Activated naive CD4-positive, alpha-beta T cell treated with anti-CD3 and anti-CD28 coated beads, Interleukin-2, amount 10 ng/mL, durations not matched to agents 7 days and 5 days (primary cell): ENCODE measurements around the gene IRGC.

Experiments
- CTCF ChIA-PET: fragments of 350-600 bp; sonication (Branson Sonifier 250); formaldehyde crosslinking; loops from one replicate; lab custom pipeline; 2021; ENCODE audit warnings: antibody characterized with exemption; lab: Charles Lee
- DNase-seq: peaks from one replicate; pipeline ENCODE4 v3.0.0-alpha.2; 2020
- H3K27ac Mint-ChIP-seq: one replicate; pipeline ENCODE4 v1.8.0; 2021; ENCODE audit warnings: mild to moderate bottlenecking, moderate library complexity, mixed read lengths
- H3K27me3 Mint-ChIP-seq: one replicate; pipeline ENCODE4 v1.8.0; 2021; ENCODE audit warnings: mild to moderate bottlenecking, mixed read lengths
- H3K36me3 Mint-ChIP-seq: one replicate; pipeline ENCODE4 v1.8.0; 2021; ENCODE audit warnings: mixed read lengths
- H3K4me1 Mint-ChIP-seq: one replicate; pipeline ENCODE4 v1.8.0; 2021; ENCODE audit warnings: mixed read lengths
- H3K4me3 Mint-ChIP-seq: one replicate; pipeline ENCODE4 v1.8.0; 2021; ENCODE audit warnings: mild to moderate bottlenecking, moderate library complexity, mixed read lengths
- H3K9me3 Mint-ChIP-seq: one replicate; pipeline ENCODE4 v1.8.0; 2021; ENCODE audit warnings: mixed read lengths

IRGC gene, protein sequence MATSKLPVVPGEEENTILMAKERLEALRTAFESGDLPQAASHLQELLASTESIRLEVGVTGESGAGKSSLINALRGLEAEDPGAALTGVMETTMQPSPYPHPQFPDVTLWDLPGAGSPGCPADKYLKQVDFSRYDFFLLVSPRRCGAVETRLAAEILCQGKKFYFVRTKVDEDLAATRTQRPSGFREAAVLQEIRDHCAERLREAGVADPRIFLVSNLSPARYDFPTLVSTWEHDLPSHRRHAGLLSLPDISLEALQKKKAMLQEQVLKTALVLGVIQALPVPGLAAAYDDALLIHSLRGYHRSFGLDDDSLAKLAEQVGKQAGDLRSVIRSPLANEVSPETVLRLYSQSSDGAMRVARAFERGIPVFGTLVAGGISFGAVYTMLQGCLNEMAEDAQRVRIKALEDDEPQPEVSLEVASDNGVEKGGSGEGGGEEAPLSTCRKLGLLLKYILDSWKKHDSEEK

DNA sequence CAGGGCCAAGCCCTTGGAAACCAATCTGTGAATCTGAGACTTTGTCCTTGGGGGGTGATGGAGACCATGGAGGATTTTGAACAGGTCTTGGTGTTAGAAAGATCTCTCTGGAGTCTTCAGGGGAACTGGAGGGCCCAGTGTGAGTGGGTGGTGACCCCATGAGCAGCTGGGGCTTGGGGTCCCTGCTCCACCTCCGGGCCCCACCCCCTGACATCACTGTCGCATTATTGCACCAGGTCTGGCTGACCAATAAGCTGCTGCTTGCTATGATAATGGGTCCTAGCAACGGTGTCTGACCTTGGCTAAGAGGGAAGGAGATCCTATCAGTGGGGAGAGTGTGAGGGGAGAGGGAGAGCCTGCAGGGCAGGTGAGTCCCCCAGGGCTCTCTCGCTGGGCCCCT, at the start of gene IRGC:
Gene IRGC, plus strand, starts transcription at position 301 of the 400 bp plus-strand sequence. CDS start 2,483 bp downstream, outside the sequence.
- Mint-ChIP-seq H3K4me1 (no peaks in the 10 kb centered on the region), H3K4me3 (no peak within 1 kb of the TSS), H3K27me3 (peaks cover 8% of the 10 kb centered on the region), H3K36me3 (no peaks in the 10 kb centered on the region), H3K27ac (no peak within 1 kb of the TSS), H3K9me3 (no peaks in the 10 kb centered on the region)
- CTCF ChIA-PET: no interaction called here
- no peak for DNase-seq

DNA sequence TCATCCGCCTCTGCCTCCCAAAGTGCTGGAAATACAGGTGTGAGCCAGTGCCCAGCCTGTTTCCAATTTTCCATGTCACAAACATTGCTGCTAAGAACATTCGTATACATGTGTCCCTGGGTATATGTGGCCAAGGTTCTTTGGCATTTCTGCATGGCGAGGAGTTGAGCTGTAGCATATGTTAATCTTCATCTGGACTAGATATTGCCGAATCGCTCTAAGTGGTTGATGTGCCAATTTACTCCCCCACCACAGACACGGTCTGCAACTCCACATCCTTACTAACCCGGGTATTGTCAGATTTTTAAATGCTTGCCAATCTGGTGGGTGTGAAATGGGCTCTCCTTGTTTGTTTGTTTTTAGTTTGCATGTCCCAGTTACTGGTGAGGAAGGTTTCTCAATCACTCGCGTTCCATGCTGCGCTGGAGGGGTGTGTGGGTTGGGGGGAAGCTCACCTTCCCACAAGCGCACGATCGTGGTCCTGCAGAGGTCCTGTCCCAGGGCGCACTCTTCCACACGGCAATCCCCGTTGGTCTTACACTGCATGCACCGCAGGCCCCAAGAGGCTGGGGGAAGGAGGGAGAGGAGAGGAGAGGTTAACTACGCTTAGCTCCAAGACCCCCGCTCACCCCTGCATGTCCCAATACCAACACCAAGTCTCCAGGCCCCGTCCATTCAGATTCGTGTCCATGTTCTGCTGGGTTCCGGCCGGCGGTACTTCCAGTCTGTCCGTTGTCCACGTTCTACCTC, 48.6 kb upstream of the IRGC start:
- H3K27ac Mint-ChIP-seq: peak overlapping the region; percentile 71
- peaks cover 66% of the 10 kb centered on the region for H3K4me1 Mint-ChIP-seq
- H3K27me3 Mint-ChIP-seq: peaks cover 33% of the 10 kb centered on the region
- peaks cover 30% of the 10 kb centered on the region for H3K36me3 Mint-ChIP-seq
- H3K9me3 Mint-ChIP-seq: no peaks in the 10 kb centered on the region
- DNase-seq: no peak
- H3K4me3 Mint-ChIP-seq: peak overlapping the region; percentile 79
- CTCF ChIA-PET: interaction anchor here (1.5 to 3.5 kb wide), 2 partner anchors 77 to 111 kb away, joined by 9 to 29 read pairs; no protein-coding TSS in a partner anchor

DNA sequence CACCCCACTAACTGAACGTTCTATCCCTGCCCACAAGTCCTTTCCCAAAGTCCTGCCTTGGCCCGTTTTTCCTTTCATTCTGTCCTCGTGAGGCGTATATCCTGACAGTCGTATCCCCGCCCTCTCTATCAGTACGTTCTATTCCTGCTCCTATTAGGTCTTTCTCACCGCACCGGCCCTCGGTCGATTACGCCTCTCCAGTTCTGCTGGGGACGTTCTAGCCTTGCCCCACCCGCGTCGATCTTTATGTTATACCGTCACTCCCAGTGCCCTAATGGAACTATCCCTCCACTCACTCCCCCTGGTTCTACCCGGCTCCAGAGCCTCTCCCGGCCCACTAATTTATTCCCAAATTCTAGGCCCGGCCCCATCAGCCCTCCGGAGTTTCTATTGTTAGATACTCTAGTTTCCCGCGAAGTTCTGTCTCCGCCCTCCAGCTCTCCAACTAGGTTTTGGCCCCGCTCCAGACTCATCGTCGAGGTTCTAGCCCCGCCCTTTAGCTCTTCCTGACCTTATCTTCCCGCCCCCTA, 47.9 kb upstream of the IRGC start:
- H3K4me1 Mint-ChIP-seq: peaks cover 62% of the 10 kb centered on the region
- no peaks in the 10 kb centered on the region for H3K9me3 Mint-ChIP-seq
- CTCF ChIA-PET: interaction anchor here (0.7 to 3.5 kb wide), 25 partner anchors 9 to 221 kb away, joined by 3 to 29 read pairs (median 4); partner anchors contain the start of genes IRGQ, KCNN4 and ZNF576
- DNase-seq: no peak
- peak overlapping the region; percentile 71 for H3K27ac Mint-ChIP-seq
- H3K27me3 Mint-ChIP-seq: peaks cover 37% of the 10 kb centered on the region
- peaks cover 25% of the 10 kb centered on the region for H3K36me3 Mint-ChIP-seq
- peak overlapping the region; percentile 79 for H3K4me3 Mint-ChIP-seq

DNA sequence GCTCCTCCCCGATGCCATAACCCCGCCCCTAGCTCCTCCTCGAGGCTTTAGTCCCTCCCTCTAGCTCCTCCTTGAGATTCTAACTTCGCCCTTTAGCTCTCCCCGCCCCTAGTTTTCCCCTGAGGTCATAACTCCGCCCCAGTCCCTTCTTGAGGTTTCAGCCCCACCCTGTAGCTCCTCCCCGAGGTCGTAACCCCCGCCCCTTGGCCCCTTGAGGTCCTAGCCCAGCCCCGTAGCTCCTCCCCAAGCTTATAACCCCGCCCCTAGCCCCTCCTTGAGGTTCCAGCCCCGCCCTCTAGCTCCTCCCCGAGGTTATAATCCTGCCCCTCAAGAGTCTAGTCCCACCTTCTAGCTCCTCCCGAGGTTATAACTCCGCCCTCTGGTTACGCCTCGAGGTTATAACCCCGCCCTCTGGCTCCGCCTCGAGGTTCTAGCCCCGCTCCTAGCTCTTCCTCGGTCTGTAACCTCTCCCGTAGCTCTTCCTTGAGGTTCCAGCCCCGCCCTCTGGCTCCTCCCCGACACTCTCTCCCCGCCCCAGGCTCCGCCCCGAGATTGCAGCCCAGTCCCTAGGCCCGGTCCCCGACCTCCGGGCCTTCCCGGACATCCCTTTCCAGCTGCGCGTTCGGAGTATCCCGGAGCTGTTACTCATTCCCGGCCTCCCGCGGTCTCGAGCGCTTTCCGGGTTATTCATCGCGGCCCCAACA, 47.3 kb upstream of the IRGC start:
- H3K27ac Mint-ChIP-seq: peak overlapping the region; percentile 71
- H3K36me3 Mint-ChIP-seq: peaks cover 24% of the 10 kb centered on the region
- CTCF ChIA-PET: interaction anchor here (0.7 to 3.5 kb wide), 25 partner anchors 9 to 222 kb away, joined by 3 to 29 read pairs (median 4); partner anchors contain the start of genes IRGQ, KCNN4 and ZNF576
- H3K4me1 Mint-ChIP-seq: peaks cover 56% of the 10 kb centered on the region
- peak; percentile 99 for DNase-seq
- no peaks in the 10 kb centered on the region for H3K9me3 Mint-ChIP-seq
- peak overlapping the region; percentile 79 for H3K4me3 Mint-ChIP-seq
- H3K27me3 Mint-ChIP-seq: peaks cover 37% of the 10 kb centered on the region

DNA sequence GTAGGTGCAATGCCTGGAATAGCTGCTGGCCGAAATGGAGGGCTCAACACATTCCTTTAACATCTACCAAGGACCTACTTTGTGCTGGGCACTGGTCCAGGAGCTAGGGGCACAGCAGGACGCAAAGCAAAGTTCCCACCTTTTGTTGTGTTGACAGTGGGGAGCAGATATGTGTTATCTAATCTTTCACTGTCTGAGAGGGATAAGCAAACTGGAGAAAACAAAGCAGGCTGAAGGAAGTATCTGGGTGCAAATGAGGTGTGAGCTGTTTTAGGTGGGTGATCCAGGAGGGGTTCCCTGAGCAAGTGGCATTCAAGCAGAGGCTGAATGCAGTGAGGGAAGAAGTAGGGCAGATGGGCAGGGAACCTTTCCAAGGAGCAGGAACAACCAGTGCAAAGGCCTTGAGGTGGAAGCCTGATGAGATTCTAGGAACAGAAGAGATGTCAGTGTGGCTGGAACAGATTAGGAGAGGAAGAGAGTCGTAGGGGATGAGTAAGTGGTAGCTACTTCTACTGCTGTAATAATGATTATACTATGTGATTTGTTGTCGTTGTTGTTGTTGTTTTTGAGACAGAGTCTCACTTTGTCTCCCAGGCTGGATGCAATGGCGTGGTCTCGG, 43.7 kb upstream of the IRGC start:
- H3K4me1 Mint-ChIP-seq: peaks cover 53% of the 10 kb centered on the region
- no peak for DNase-seq
- CTCF ChIA-PET: no interaction called here
- peaks cover 42% of the 10 kb centered on the region for H3K27me3 Mint-ChIP-seq
- H3K4me3 Mint-ChIP-seq: no peak overlapping the region
- H3K9me3 Mint-ChIP-seq: no peaks in the 10 kb centered on the region
- H3K36me3 Mint-ChIP-seq: peaks cover 11% of the 10 kb centered on the region
- no peak overlapping the region for H3K27ac Mint-ChIP-seq

DNA sequence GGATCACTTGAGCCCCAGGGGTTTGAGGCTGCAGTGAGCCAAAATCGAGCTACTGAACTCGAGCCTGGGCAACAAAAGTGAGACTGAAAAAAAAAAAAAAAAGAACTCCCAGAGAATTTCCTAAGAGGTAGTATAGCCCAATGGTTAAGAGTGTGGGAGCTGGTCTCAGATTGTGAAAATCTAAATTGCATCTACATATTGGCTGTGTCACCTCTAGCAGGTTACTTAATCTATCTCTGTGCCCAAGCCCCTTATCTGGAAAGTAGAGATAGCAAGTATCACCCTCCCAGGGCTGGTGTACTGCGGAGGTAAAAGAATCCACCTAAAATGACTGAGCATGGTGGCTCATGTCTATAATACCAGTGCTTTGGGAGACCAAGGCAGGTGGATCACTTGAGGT, 42.2 kb upstream of the IRGC start:
- Mint-ChIP-seq H3K27me3 (peaks cover 37% of the 10 kb centered on the region), H3K9me3 (no peaks in the 10 kb centered on the region), H3K36me3 (no peaks in the 10 kb centered on the region), H3K4me3 (no peak overlapping the region), H3K27ac (no peak overlapping the region), H3K4me1 (peaks cover 39% of the 10 kb centered on the region)
- CTCF ChIA-PET: interaction anchor here (1.1 kb wide), 1 partner anchor 136 kb away, joined by 4 read pairs; no protein-coding TSS in a partner anchor
- no peak for DNase-seq

DNA sequence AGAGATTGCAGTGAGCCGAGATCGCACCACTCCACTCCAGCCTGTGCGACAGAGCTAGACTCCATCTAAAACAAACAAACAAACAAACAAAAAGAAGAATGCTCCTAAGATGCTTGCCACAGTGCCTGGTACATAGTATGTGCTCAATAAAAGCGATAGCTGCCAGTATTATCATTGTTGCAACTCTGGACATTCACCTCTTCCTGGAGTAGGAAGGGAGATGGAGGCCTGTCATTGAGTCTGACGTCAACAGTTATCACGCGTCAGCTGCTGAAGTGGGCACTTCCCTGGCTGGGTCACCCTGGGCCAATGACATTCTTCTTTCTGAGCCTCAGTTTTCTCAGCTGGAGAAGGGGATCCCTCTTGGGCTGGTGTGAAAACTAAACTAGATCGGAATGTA, 41.7 kb upstream of the IRGC start:
- Mint-ChIP-seq H3K27me3 (peaks cover 32% of the 10 kb centered on the region), H3K4me3 (no peak overlapping the region), H3K9me3 (no peaks in the 10 kb centered on the region), H3K4me1 (peaks cover 35% of the 10 kb centered on the region), H3K36me3 (no peaks in the 10 kb centered on the region), H3K27ac (no peak overlapping the region)
- CTCF ChIA-PET: interaction anchor here (0.6 to 1.3 kb wide), 3 partner anchors 71 to 636 kb away, joined by 3 to 4 read pairs (median 3); no protein-coding TSS in a partner anchor
- DNase-seq: no peak

DNA sequence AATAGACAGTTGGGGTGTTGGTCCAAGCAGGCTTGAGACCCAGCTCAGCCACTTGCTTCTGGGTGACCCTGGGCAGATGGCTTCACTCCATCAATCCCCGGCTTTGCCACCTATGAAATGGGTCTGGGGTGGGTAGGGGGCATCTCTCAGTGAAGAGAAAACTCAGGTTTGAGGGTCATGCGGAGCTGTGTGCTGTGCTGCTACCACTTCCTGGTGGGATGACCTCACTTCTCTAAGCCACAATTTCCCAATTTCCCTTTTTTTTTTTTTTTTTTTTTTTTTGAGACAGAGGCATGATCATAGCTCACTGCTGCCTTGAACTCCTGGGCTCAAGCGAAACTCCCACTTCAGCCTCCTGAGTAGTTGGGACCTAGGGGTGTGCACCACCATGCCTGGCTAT, 41.3 kb upstream of the IRGC start:
- no peak overlapping the region for H3K27ac Mint-ChIP-seq
- no peaks in the 10 kb centered on the region for H3K9me3 Mint-ChIP-seq
- H3K4me3 Mint-ChIP-seq: no peak overlapping the region
- H3K36me3 Mint-ChIP-seq: no peaks in the 10 kb centered on the region
- CTCF ChIA-PET: interaction anchor here (0.6 to 1.3 kb wide), 2 partner anchors 71 to 635 kb away, joined by 3 read pairs; no protein-coding TSS in a partner anchor
- peaks cover 32% of the 10 kb centered on the region for H3K4me1 Mint-ChIP-seq
- DNase-seq: no peak
- H3K27me3 Mint-ChIP-seq: peaks cover 29% of the 10 kb centered on the region

DNA sequence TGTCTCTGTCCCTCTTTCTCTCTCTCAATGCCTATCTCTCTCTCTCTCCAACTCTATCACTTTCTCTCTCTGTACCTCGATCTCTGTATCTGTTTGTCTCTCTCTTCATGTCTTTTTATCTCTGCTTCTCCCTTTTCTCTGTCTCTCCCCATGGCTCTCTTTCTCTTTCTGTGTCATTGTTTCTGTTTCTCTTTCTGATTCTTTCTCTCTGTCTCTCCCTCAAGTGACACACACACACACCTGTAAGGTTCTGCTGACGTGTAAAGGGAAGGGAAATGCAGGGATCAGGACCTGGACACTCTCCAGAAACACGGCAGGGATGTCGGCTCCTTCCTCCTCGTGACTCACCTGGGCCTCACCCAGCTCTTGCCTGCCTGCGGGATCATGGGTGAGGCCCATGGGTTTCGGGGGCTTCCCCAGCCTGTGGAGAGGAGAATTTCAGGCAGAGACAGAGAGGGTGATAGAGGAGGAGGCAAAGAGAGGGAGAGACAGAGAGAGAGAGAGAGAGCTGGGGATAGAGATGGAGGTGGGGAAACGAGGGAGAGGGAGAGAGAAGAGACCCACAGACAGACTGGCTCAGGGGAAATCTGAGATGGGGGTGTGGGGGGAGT, 40.5 kb upstream of the IRGC start:
- Mint-ChIP-seq H3K27ac (peak overlapping the region; percentile 5), H3K36me3 (no peaks in the 10 kb centered on the region), H3K27me3 (peaks cover 22% of the 10 kb centered on the region), H3K9me3 (no peaks in the 10 kb centered on the region), H3K4me3 (no peak overlapping the region), H3K4me1 (peaks cover 25% of the 10 kb centered on the region)
- CTCF ChIA-PET: interaction anchor here (1.3 kb wide), 1 partner anchor 70 kb away, joined by 3 read pairs; no protein-coding TSS in a partner anchor
- no peak for DNase-seq

DNA sequence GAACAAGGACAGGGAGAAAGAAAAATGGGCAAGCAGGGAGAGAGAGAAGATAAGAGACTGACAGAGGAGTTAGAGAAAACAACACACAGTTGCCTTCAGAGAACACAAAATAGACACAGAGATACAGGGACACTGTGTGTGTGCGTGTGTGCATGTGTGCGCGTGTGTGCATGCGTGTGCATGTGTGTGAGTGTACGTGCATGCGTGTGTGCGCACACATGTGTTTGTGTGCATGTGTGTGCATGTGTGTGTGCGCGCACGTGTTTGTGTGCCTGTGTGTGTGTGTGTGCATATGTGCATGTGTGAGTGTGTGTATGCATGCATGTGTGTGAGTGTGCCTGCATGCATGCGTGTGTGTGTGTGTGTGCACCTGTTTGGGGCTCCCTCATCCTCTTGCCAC, 40.0 kb upstream of the IRGC start:
- H3K27me3 Mint-ChIP-seq: peaks cover 17% of the 10 kb centered on the region
- no peaks in the 10 kb centered on the region for H3K9me3 Mint-ChIP-seq
- no peaks in the 10 kb centered on the region for H3K36me3 Mint-ChIP-seq
- no peak overlapping the region for H3K4me3 Mint-ChIP-seq
- peaks cover 21% of the 10 kb centered on the region for H3K4me1 Mint-ChIP-seq
- DNase-seq: no peak
- no peak overlapping the region for H3K27ac Mint-ChIP-seq
- CTCF ChIA-PET: no interaction called here

DNA sequence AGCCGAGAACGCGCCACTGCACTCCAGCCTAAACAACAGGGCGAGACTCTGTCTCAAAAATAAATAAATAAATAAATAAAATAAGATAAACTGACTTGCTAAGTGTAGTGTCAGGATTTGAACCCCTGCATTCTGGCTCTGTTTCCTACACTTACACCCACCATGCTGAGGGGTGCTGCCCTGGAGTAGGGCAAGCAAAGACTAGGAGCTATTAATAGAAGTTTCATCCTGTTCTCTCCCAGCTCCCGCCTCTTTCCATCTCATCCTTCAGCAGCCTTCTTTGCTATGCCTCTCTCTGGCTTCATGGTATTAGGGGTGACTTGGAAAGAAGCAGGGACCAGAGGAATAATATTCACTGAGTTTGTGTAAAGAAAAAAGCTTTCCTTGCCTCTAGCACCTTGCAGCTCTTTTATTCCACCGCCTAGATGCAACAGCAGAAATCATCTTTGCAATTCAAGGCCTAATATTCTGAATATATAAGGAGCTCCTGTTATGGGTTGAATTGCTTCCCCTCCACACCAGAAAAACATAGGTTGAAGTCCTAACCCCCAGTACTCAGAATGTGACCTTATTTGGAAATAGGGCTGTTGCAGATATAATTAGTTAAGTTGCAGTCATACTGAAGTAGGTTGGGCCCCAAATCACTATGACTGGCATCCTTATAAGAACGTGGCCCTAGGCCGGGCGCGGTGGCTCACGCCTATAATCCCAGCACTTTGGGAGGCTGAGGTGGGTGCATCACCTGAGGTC, 37.2 kb upstream of the IRGC start:
- CTCF ChIA-PET: interaction anchor here (0.8 to 1.1 kb wide), 2 partner anchors 10 to 16 kb away, joined by 3 to 6 read pairs; no protein-coding TSS in a partner anchor
- no peaks in the 10 kb centered on the region for H3K9me3 Mint-ChIP-seq

DNA sequence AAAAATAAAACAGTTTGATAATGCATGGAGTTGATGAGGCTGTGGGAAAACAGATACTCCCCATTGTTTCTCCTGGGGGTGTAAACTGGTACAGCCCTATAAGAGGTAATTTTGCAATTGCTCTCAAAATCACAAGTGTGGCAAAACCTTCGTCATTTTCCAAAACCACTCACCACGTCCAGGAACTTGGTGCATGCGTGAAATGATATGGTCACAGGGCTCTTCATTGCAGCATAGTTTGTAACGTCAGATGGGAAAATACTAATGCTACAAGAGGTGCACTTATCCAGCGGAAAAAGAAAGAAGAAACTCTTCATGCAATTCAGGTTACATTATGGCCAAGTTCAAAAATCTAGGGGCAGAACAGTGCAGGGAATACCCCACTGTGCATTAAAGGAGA, 34.1 kb upstream of the IRGC start:
- CTCF ChIA-PET: no interaction called here
- DNase-seq: no peak
- peaks cover 7% of the 10 kb centered on the region for H3K27me3 Mint-ChIP-seq
- no peak overlapping the region for H3K27ac Mint-ChIP-seq
- no peaks in the 10 kb centered on the region for H3K36me3 Mint-ChIP-seq
- H3K4me3 Mint-ChIP-seq: no peak overlapping the region
- H3K9me3 Mint-ChIP-seq: no peaks in the 10 kb centered on the region
- H3K4me1 Mint-ChIP-seq: no peaks in the 10 kb centered on the region

More for the DNA sequence above, 37.2 kb upstream of the IRGC start:
- DNase-seq: no peak
- Mint-ChIP-seq H3K27me3 (peaks cover 8% of the 10 kb centered on the region), H3K36me3 (no peaks in the 10 kb centered on the region), H3K4me1 (peaks cover 18% of the 10 kb centered on the region), H3K27ac (no peak overlapping the region), H3K4me3 (no peak overlapping the region)
